Panc1 (cell line): Measurements from ENCODE around the gene IMMT. TPM values are rescaled to one million over a fixed set of nuclear protein-coding genes. Genes with fewer than 3 reads are reported as not detected.

Experiments used
- ATAC-seq: fragments of 200-7000 bp; cut with Tn5 transposase; 2 replicates; pipeline ENCODE4 v1.9.1; 2020; ENCODE audit warnings: mild to moderate bottlenecking, moderate library complexity
- BruUV-seq: library from RNA; stranded (reverse); fragments of 400-500 nt; replicated peaks from 2 replicates; lab custom pipeline; 2021; lab: Mats Ljungman, UMichigan
- CTCF ChIA-PET: fragments of 300-600 bp; sonication (Branson Sonifier 250); formaldehyde crosslinking; loops from one replicate; lab custom pipeline; 2022; ENCODE audit warnings: antibody characterized with exemption; lab: Charles Lee
- POLR2A ChIA-PET: fragments of 300-600 bp; sonication (Branson Sonifier 250); formaldehyde crosslinking; loops from one replicate; lab custom pipeline; 2022; ENCODE audit warnings: antibody characterized with exemption; lab: Charles Lee
- DNase-seq: peaks from one replicate; pipeline ENCODE4 v3.0.0-alpha.2; 2010; ENCODE audit warnings: low read depth, low spot score
- H3K27ac ChIP-seq: 2 replicates; pipeline ENCODE4 v1.5.1; 2011; ENCODE audit warnings: mild to moderate bottlenecking, low read length, inconsistent platforms
- H3K27me3 ChIP-seq: fragments of 200-500 bp; sonication (Bioruptor generic); 2 replicates; pipeline ENCODE4 v1.6.0; 2014; ENCODE audit warnings: low read length, inconsistent platforms; ENCODE audit not compliant: control insufficient read depth, insufficient read depth
- H3K36me3 ChIP-seq: fragments of 200-500 bp; sonication (Bioruptor generic); 2 replicates; pipeline ENCODE4 v1.5.1; 2014; ENCODE audit warnings: inconsistent platforms, mild to moderate bottlenecking, low read length, moderate library complexity; ENCODE audit not compliant: control insufficient read depth, insufficient read depth
- H3K4me1 ChIP-seq: 2 replicates; pipeline ENCODE4 v1.5.1; 2011; ENCODE audit warnings: inconsistent platforms, mild to moderate bottlenecking, low read length, moderate library complexity; ENCODE audit not compliant: control insufficient read depth, insufficient read depth
- H3K4me3 ChIP-seq, 2 experiments: 2 replicates each; pipeline ENCODE4 v1.5.1; 2011 to 2012; ENCODE audit warnings: low read depth in 2 of 2, low read length in 2 of 2, mild to moderate bottlenecking in 2 of 2, inconsistent platforms in 1 of 2, moderate library complexity in 1 of 2
- H3K9me3 ChIP-seq: fragments of 200-500 bp; sonication (Bioruptor generic); 2 replicates; pipeline ENCODE4 v1.5.1; 2014; ENCODE audit warnings: low read depth, mild to moderate bottlenecking, inconsistent platforms, low read length, moderate library complexity; ENCODE audit not compliant: control insufficient read depth, insufficient read depth
- POLR2AphosphoS5 ChIP-seq: IDR thresholded peaks from 2 replicates; pipeline ENCODE4 v1.6.1; 2012; ENCODE audit warnings: mild to moderate bottlenecking, low read depth, low read length, moderate library complexity
- REST ChIP-seq, 2 experiments: IDR thresholded peaks; 2 replicates each; pipeline ENCODE4 v1.6.1; 2011 to 2012; ENCODE audit warnings: low read depth in 2 of 2, control low read depth in 1 of 2, low read length in 1 of 2, mild to moderate bottlenecking in 1 of 2, moderate library complexity in 1 of 2; ENCODE audit not compliant: insufficient read depth in 1 of 2
- SIN3A ChIP-seq: IDR thresholded peaks from 2 replicates; pipeline ENCODE4 v1.6.1; 2012; ENCODE audit warnings: low read depth, mild to moderate bottlenecking, low read length, moderate library complexity, borderline replicate concordance; ENCODE audit not compliant: insufficient read depth
- TCF7L2 ChIP-seq: IDR thresholded peaks from 2 replicates; pipeline ENCODE4 v1.6.1; 2011; ENCODE audit warnings: mild to moderate bottlenecking, low read depth, low read length, inconsistent platforms
- in situ Hi-C: cut with HindIII; loops from 2 replicates; pipeline ENCODE4 v1.10.0; 2016; ENCODE audit warnings: low sequenced_read_pairs, low pct_unique_long_range_greater_than_20kb
- intact Hi-C: fragments of 100-400 bp; cut with micrococcal nuclease; formaldehyde crosslinking; loops from one replicate; pipeline ENCODE4 v1.10.0; 2022; ENCODE audit not compliant: unreplicated experiment
- total RNA-seq: library from RNA; stranded (reverse); gene quantifications from one replicate; pipeline ENCODE4 v1.2.1, GENCODE V29; 2021; ENCODE audit not compliant: unreplicated experiment
- TF ChIP-seq, protein P1 (sequence below): fragments of 450-650 bp; IDR thresholded peaks from 2 replicates; pipeline ENCODE4 v1.5.1; 2017; ENCODE audit warnings: mild to moderate bottlenecking

The IMMT gene
- total RNA-seq, 1 experiment from 2014 or later, result 138 TPM

DNA sequence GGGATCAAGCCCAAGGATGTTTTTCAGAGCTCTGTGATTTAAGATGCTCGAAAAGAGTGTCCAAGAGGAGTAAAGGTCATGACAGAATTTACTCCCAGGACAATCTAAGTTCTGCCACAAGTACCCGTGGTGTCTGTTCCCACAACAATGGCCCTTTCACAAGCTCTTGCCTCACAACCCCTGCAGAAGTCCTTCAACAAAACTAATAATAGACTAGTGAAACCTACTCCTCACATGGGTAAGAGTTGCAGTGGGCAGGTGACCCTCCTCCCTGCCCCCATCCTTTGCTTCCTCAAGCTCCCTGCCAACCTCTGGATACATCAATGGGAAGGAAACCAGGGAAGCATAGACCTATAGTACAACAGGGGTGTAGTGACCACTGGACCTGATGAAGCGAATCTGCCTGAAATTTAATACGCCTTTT lies 54.3 kb downstream of the IMMT start:
- H3K27me3 ChIP-seq, result no peaks in the 10 kb centered on the region
- ChIA-PET POLR2A (no interaction called here), CTCF (no interaction called here)
- peaks cover 35% of the 10 kb centered on the region for H3K36me3 ChIP-seq
- no peak overlapping the region for H3K27ac ChIP-seq
- no peaks in the 10 kb centered on the region for H3K9me3 ChIP-seq
- H3K4me1 ChIP-seq, result no peaks in the 10 kb centered on the region
- H3K4me3 ChIP-seq, result no peak overlapping the region
- ATAC-seq, result peak; percentile 24
- BruUV-seq, result TSS peak; percentile 6
- in situ Hi-C loops, result no loop called here
- DNase-seq, result no peak
- TF ChIP-seq POLR2AphosphoS5, result peak; percentile 44; the same call in 1 of the 2 replicates
- TF ChIP-seq, protein P1, sequence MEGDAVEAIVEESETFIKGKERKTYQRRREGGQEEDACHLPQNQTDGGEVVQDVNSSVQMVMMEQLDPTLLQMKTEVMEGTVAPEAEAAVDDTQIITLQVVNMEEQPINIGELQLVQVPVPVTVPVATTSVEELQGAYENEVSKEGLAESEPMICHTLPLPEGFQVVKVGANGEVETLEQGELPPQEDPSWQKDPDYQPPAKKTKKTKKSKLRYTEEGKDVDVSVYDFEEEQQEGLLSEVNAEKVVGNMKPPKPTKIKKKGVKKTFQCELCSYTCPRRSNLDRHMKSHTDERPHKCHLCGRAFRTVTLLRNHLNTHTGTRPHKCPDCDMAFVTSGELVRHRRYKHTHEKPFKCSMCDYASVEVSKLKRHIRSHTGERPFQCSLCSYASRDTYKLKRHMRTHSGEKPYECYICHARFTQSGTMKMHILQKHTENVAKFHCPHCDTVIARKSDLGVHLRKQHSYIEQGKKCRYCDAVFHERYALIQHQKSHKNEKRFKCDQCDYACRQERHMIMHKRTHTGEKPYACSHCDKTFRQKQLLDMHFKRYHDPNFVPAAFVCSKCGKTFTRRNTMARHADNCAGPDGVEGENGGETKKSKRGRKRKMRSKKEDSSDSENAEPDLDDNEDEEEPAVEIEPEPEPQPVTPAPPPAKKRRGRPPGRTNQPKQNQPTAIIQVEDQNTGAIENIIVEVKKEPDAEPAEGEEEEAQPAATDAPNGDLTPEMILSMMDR, result no peak
- intact Hi-C loops, result no loop called here

GRCh38 chr2:86139981-86140380 lies 55.3 kb downstream of the IMMT start:
- ChIA-PET POLR2A (no interaction called here), CTCF (no interaction called here)
- BruUV-seq, result no TSS peak
- H3K9me3 ChIP-seq, result no peaks in the 10 kb centered on the region
- H3K36me3 ChIP-seq, result peaks cover 43% of the 10 kb centered on the region
- TF ChIP-seq SIN3A (no peak), POLR2AphosphoS5 (no peak), TCF7L2 (no peak), REST (IDR thresholded peaks at IDR 0.05; ENCODE audit: insufficient read depth in 1 of 2, low read depth in 2 of 2, low read length in 1 of 2) (no peak)
- TF ChIP-seq, protein P1, result no peak
- H3K4me1 ChIP-seq, result no peaks in the 10 kb centered on the region
- in situ Hi-C loops (no loop called here), intact Hi-C loops (no loop called here)
- DNase-seq (no peak), ATAC-seq (no peak)
- no peak overlapping the region for H3K27ac ChIP-seq
- H3K27me3 ChIP-seq, result no peaks in the 10 kb centered on the region
- no peak overlapping the region for H3K4me3 ChIP-seq
